Measurements from ENCODE around the gene AP5Z1.
"Not testable (repeated sequence)": the region's sequence is repeated elsewhere in the genome, so short reads cannot be mapped to it uniquely, and the experiment has no call there.

The AP5Z1 gene

GRCh38 chr7:4788627-4789189 is 13.3 kb downstream of the AP5Z1 start:
- DNase-seq (ENCODE audit: low read depth): no peak

- no peak for DNase-seq (ENCODE audit: low read depth)
Observed at GRCh38 chr7:4789194-4790077, 14.0 kb downstream of the AP5Z1 start.

GRCh38 chr7:4790078-4790465 is 14.6 kb downstream of the AP5Z1 start:
- DNase-seq (ENCODE audit: low read depth): no peak

GRCh38 chr7:4790516-4790991 is 15.1 kb downstream of the AP5Z1 start:
- DNase-seq (ENCODE audit: low read depth): no peak

- no peak for DNase-seq (ENCODE audit: low read depth)
Observed at GRCh38 chr7:4791101-4791737, 15.8 kb downstream of the AP5Z1 start.

GRCh38 chr7:4791738-4792536 is 16.5 kb downstream of the AP5Z1 start:
- peak; percentile 71 for DNase-seq (ENCODE audit: low read depth)

GRCh38 chr7:4792537-4793126 is 17.2 kb downstream of the AP5Z1 start:
- no peak for DNase-seq (ENCODE audit: low read depth)

GRCh38 chr7:4793385-4793993 is 18.1 kb downstream of the AP5Z1 start:
- DNase-seq (ENCODE audit: low read depth): not testable (repeated sequence)

GRCh38 chr7:4794171-4794570 is 18.7 kb downstream of the AP5Z1 start:
- not testable (repeated sequence) for DNase-seq (ENCODE audit: low read depth)

GRCh38 chr7:4794591-4795350 is 19.3 kb downstream of the AP5Z1 start:
- no peak for DNase-seq (ENCODE audit: low read depth)

GRCh38 chr7:4796453-4796852 is 21.0 kb downstream of the AP5Z1 start:
- no peak for DNase-seq (ENCODE audit: low read depth)

- peak; percentile 36 for DNase-seq (ENCODE audit: low read depth)
Observed at GRCh38 chr7:4797858-4798705, 22.7 kb downstream of the AP5Z1 start.

- no peak for DNase-seq (ENCODE audit: low read depth)
Observed at GRCh38 chr7:4798706-4799235, 23.3 kb downstream of the AP5Z1 start.

- no peak for DNase-seq (ENCODE audit: low read depth)
Observed at GRCh38 chr7:4799508-4800268, 24.3 kb downstream of the AP5Z1 start.

GRCh38 chr7:4800487-4800886 is 25.1 kb downstream of the AP5Z1 start:
- DNase-seq (ENCODE audit: low read depth): no peak

GRCh38 chr7:4800926-4801838 is 25.8 kb downstream of the AP5Z1 start:
- no peak for DNase-seq (ENCODE audit: low read depth)

- DNase-seq (ENCODE audit: low read depth): no peak
Observed at GRCh38 chr7:4801839-4802231, 26.4 kb downstream of the AP5Z1 start.
